Heart left ventricle (tissue), 16 donors: ENCODE data around the gene GRIP2. TPM values are rescaled to one million over a fixed set of nuclear protein-coding genes. Genes with fewer than 3 reads are reported as not detected.

Experiments
- ATAC-seq, 4 donors: fragments of 200-7000 bp; cut with Tn5 transposase; one replicate each; pipeline ENCODE4 v1.9.1; 2020 to 2022; ENCODE audit warnings: moderate library complexity in 4 of 4, mild to moderate bottlenecking in 3 of 4, moderate number of reproducible peaks in 1 of 4
- DNase-seq, 5 donors: peaks; one replicate each; pipeline ENCODE4 v3.0.0-alpha.2; 2020
- H3K27ac ChIP-seq, 12 donors: fragments of 200-600 bp; sonication (generic) in 4 of 12; one replicate each; pipeline versions ENCODE4 v1.5.0 to v1.8.0; 2016 to 2022; ENCODE audit warnings: mild to moderate bottlenecking in 2 of 12
- H3K27me3 ChIP-seq, 9 donors: fragments of 200-600 bp; sonication (generic) in 2 of 9; one replicate each; pipeline versions ENCODE4 v1.5.1 to v1.8.0; 2016 to 2022; ENCODE audit warnings: mild to moderate bottlenecking in 3 of 9
- H3K36me3 ChIP-seq, 9 donors: fragments of 200-600 bp; sonication (generic) in 2 of 9; one replicate each; pipeline versions ENCODE4 v1.5.0 to v1.8.0; 2018 to 2022; ENCODE audit warnings: mild to moderate bottlenecking in 2 of 9
- H3K4me1 ChIP-seq, 12 donors: fragments of 200-600 bp; sonication (generic) in 4 of 12; one replicate each; pipeline versions ENCODE4 v1.5.0 to v1.8.0; 2016 to 2022; ENCODE audit warnings: mild to moderate bottlenecking in 3 of 12
- H3K4me3 ChIP-seq, 12 donors: fragments of 200-600 bp; sonication (generic) in 4 of 12; one replicate each; pipeline versions ENCODE4 v1.5.0 to v1.8.0; 2017 to 2022; ENCODE audit warnings: mild to moderate bottlenecking in 9 of 12, moderate library complexity in 4 of 12
- H3K9me3 ChIP-seq, 12 donors: fragments of 200-600 bp; sonication (generic) in 4 of 12; one replicate each; pipeline versions ENCODE4 v1.5.0 to v1.8.0; 2016 to 2022; ENCODE audit warnings: mild to moderate bottlenecking in 1 of 12
- POLR2A ChIP-seq, 2 donors: fragments of 450-650 bp; IDR thresholded peaks; one replicate each; pipeline ENCODE4 v1.6.1; 2017; ENCODE audit warnings: antibody characterized with exemption in 2 of 2, mild to moderate bottlenecking in 2 of 2, moderate library complexity in 2 of 2
- WGBS, 4 donors: extraction: QIAGEN DNeasy Blood & Tissue Kit in 2 of 4; methylation state at CpG; one replicate each; pipeline versions ENCODE4 v1.1.5 to v1.1.7; 2013 to 2018; 5-methylcytosine and 5-hydroxymethylcytosine counted together
- intact Hi-C, 10 donors: fragments of 100-400 bp; cut with DNase I; formaldehyde crosslinking; loops; one replicate each; pipeline versions ENCODE4 v1.11.1 to v1.14.2; 2022
- polyA plus RNA-seq, 2 donors: library from polyadenylated mRNA; stranded (reverse); fragments of 200-250 nt; gene quantifications; one replicate each; pipeline ENCODE4 v1.2.3, GENCODE V29; 2013
- total RNA-seq, 9 donors: library from RNA; depleted of rRNA in 2 of 9; stranded (reverse); fragments of >200 nt in 2 of 9; fragmentation: NEBNext Ultra II Directional in 3 of 9; extraction: Animal tissue kit (Norgen Biotek cat#: 25700) in 3 of 9; gene quantifications; one replicate each; pipeline versions ENCODE4 v1.1.0 to v1.2.4, GENCODE V29; 2016 to 2023
- TF ChIP-seq, protein P1 (sequence below), 12 donors: fragments of 200-600 bp; sonication (generic) in 4 of 12; IDR thresholded peaks; one replicate each; pipeline versions ENCODE4 v1.5.0 to v1.8.0; 2018 to 2022; ENCODE audit warnings: antibody characterized with exemption in 12 of 12, mild to moderate bottlenecking in 5 of 12
- donor health status: ischemic (EF 13 %, LVEDD 7.1; RV severe dilation, severe dysfunction).
- donor health status: healthy with polysubstance abuse.
- donor health status: DM: no; HTN: yes; CAD: no.
- donor health status: DM: no; HTN: no; CAD: no.
- donor health status: ischemic (EF 25% LVEDD 6.9; RV normal size, moderate dysfunction).
- donor health status: ischemic (EF 25% LVEDD 5.7; RV mildly dilated, moderate dysfunction).
- donor health status: healthy.
- donor health status: DM: yes; HTN: yes; CAD: no.
- donor health status: ischemic (EF 35%, LVEDD 5.7; RV mildly dilated, moderate dysfunction).
- donor health status: nonischemic (EF 11% LVEDD 7.7; RV severe dilation, severe dysfunction).
- donor health status: DM: yes; HTN: yes; CAD: no.
- donor health status: PGD.
- donor health status: ischemic (EF 29% LVEDD 5.4; RV normal size, mild dysfunction).
- donor health status: nonischemic (EF 23%, LVEDD 6.1; RV moderate dilation, normal function).

GRIP2 gene
- total and polyA plus RNA-seq, 11 donors, result 5.8 to 56.7 (median 28.7) TPM

DNA sequence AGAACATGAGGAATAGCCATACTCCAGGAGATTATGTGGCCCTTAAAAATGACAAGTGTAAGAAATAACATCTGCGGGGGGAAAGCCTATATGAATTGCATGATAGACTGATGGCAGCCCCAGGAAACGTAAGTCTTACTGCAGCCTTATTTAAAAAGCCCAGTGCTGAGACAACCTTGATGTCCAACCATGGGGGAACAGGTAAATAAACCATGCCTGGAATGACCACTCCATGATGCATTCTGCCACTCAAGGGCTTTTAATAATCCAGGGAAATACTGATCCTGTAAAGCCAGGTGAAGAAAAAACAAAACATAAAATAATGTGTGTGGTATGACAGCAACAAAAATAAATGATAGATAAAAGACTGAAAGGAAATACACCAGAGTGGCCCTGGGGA, 46.5 kb upstream of the GRIP2 start:
- H3K36me3 ChIP-seq, result no peaks in the 10 kb centered on the region
- H3K4me1 ChIP-seq, result no peaks in the 10 kb centered on the region
- intact Hi-C loops, result no loop called here
- DNase-seq (no peak), ATAC-seq (no peak)
- TF ChIP-seq POLR2A (IDR thresholded peaks at IDR 0.05), result no peak
- TF ChIP-seq, protein P1, sequence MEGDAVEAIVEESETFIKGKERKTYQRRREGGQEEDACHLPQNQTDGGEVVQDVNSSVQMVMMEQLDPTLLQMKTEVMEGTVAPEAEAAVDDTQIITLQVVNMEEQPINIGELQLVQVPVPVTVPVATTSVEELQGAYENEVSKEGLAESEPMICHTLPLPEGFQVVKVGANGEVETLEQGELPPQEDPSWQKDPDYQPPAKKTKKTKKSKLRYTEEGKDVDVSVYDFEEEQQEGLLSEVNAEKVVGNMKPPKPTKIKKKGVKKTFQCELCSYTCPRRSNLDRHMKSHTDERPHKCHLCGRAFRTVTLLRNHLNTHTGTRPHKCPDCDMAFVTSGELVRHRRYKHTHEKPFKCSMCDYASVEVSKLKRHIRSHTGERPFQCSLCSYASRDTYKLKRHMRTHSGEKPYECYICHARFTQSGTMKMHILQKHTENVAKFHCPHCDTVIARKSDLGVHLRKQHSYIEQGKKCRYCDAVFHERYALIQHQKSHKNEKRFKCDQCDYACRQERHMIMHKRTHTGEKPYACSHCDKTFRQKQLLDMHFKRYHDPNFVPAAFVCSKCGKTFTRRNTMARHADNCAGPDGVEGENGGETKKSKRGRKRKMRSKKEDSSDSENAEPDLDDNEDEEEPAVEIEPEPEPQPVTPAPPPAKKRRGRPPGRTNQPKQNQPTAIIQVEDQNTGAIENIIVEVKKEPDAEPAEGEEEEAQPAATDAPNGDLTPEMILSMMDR (IDR thresholded peaks at IDR 0.05), result no peak
- WGBS, 4 donors, result 71 to 82% (median 74%) methylated on average over 2 of the region's 2 CpGs
- no peak overlapping the region for H3K27ac ChIP-seq
- H3K4me3 ChIP-seq, result no peak overlapping the region
- H3K27me3 ChIP-seq, result peaks cover 0 to 31% (median 0%) of the 10 kb centered on the region in 9 donors
- no peaks in the 10 kb centered on the region for H3K9me3 ChIP-seq

DNA sequence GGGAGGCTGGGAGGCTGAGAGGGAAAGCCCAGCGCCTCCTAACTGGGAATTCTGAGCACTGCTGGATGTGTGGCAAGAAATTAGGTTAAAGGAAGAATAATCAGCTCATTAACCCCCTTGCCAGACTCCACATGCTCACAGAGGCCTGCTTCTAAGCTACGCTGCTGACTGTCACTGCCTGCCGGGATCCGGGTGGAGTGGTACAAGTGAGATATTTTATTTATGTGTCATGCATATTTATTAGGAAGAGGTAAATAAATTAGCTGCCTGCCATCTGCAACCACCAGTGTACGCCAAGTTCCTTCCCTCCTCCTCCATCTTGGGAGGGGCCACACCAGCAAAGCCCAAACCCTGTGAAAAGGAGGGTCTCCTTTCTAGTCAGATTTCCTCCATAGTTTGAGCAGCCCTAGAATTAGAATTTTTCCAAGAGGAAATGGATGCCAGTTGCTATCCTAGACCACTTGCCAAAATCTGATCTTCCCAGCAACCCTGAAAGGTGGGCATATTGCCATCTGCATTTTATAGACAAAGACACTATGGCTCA, 43.5 kb upstream of the GRIP2 start:
- H3K27me3 ChIP-seq, result peaks cover 0 to 18% (median 0%) of the 10 kb centered on the region in 9 donors
- H3K27ac ChIP-seq, result no peak overlapping the region
- no peak for DNase-seq
- no peaks in the 10 kb centered on the region for H3K4me1 ChIP-seq
- ATAC-seq, result no peak
- WGBS, 4 donors, result 72 to 85% (median 82%) methylated on average over 5 of the region's 5 CpGs
- no peaks in the 10 kb centered on the region for H3K36me3 ChIP-seq
- intact Hi-C loops, result no loop called here
- no peak overlapping the region for H3K4me3 ChIP-seq
- TF ChIP-seq, protein P1 (IDR thresholded peaks at IDR 0.05), result no peak
- TF ChIP-seq POLR2A (IDR thresholded peaks at IDR 0.05), result no peak
- H3K9me3 ChIP-seq, result no peaks in the 10 kb centered on the region

DNA sequence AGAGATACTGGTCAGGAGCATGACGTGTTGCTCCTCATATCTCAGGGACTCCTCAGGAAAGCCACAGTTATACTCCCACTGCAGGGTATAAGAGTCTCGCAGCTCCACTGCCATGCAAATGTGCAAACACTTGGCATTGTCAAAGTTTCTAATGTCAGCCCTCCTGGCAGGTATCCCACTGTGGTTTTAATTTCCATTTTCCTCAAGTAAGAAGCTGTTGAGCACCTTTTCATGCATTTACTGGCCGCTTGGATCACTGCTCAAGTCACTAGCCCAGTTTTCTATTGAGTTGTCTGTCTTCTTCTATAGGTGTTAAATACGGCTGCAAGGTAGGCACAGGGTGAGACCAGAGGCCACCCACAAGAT, 41.9 kb upstream of the GRIP2 start:
- no peak overlapping the region for H3K27ac ChIP-seq
- H3K27me3 ChIP-seq, result peaks cover 0 to 18% (median 0%) of the 10 kb centered on the region in 9 donors
- no peaks in the 10 kb centered on the region for H3K9me3 ChIP-seq
- DNase-seq (no peak), ATAC-seq (no peak)
- no peaks in the 10 kb centered on the region for H3K36me3 ChIP-seq
- TF ChIP-seq, protein P1 (IDR thresholded peaks at IDR 0.05), result no peak
- no peak for TF ChIP-seq POLR2A (IDR thresholded peaks at IDR 0.05)
- intact Hi-C loops, result no loop called here
- no peaks in the 10 kb centered on the region for H3K4me1 ChIP-seq
- 48 to 57% (median 50%) methylated on average over 4 of the region's 4 CpGs for WGBS, 4 donors
- no peak overlapping the region for H3K4me3 ChIP-seq

DNA sequence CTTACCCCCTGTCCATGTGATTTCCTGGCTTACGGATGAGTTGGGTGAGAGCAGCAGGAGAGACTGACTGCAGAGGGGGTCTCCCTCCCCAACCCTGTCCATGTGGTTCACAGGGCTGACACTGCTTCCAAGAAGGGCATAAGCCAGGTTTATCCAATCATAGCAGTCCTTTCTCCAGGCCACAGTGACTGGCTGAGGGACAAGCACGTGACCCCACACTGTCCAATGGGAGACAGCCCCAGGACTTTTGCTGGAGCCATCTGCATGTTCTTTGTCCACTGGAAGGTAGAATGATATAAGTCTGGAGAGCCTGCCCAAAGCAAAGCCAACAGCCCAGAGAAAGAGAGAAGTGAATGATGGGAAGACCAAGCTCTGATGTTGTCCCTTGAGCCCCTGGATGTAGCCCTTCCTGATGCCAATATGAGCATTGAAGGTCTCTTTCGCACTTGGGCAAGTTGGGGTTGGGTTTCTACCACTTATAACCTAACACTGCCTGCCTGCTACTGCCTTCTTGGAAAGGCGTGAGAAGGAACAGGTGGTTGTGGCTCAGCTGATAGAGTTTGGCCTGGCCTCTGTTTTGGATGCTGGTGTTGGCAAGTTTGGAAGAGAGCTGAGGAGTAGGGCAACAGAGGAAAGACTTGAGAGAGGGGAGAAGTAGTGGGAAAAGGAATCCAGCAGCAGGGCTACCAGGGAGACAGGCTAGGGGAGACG, 41.3 kb upstream of the GRIP2 start:
- 60 to 73% (median 68%) methylated on average over 4 to 5 of the region's 5 CpGs for WGBS, 4 donors
- Histone ChIP-seq H3K27me3 (peaks cover 0 to 18% (median 0%) of the 10 kb centered on the region in 9 donors), H3K4me1 (no peaks in the 10 kb centered on the region), H3K4me3 (no peak overlapping the region), H3K27ac (no peak overlapping the region), H3K36me3 (no peaks in the 10 kb centered on the region), H3K9me3 (no peaks in the 10 kb centered on the region)
- intact Hi-C loops, result no loop called here
- no peak for TF ChIP-seq POLR2A (IDR thresholded peaks at IDR 0.05)
- TF ChIP-seq, protein P1 (IDR thresholded peaks at IDR 0.05), result no peak
- ATAC-seq, result no peak
- DNase-seq, result no peak
